Brain microvascular endothelial cell (primary cell): ENCODE results near the gene NCLN.

Experiments
- DNase-seq: peaks from one replicate; pipeline ENCODE4 v3.0.0-alpha.2; 2020
- H3K27ac ChIP-seq: fragments of 250-450 bp; sonication (Bioruptor Pico); 2 replicates; pipeline ENCODE4 v1.5.1; 2020; ENCODE audit warnings: mild to moderate bottlenecking, moderate library complexity
- H3K27me3 ChIP-seq: fragments of 250-450 bp; sonication (Bioruptor Pico); replicated peaks from 2 replicates; pipeline ENCODE4 v1.5.1; 2020; ENCODE audit warnings: mild to moderate bottlenecking
- H3K36me3 ChIP-seq: fragments of 250-450 bp; sonication (Bioruptor Pico); replicated peaks from 2 replicates; pipeline ENCODE4 v1.5.1; 2020; ENCODE audit warnings: mild to moderate bottlenecking
- H3K4me3 ChIP-seq: 2 replicates; pipeline ENCODE4 v1.5.1; 2011; ENCODE audit warnings: low read depth, mild to moderate bottlenecking, control low read depth, low read length, moderate library complexity
- CTCF ChIP-seq: IDR thresholded peaks from 2 replicates; pipeline ENCODE4 v1.5.1; 2011; ENCODE audit warnings: low read depth, mild to moderate bottlenecking, moderate library complexity, low read length, control low read depth, inconsistent platforms; ENCODE audit errors: missing control alignments
- in situ Hi-C: cut with HindIII; loops from 2 replicates; pipeline ENCODE4 v1.10.0; 2017; ENCODE audit warnings: low sequenced_read_pairs, low pct_ligation_motif_present

Gene NCLN

GRCh38 chr19:3160219-3160618, 25.5 kb upstream of the NCLN start:
- in situ Hi-C loops: no loop called here
- Histone ChIP-seq H3K4me3 (no peak overlapping the region), H3K27ac (no peak overlapping the region), H3K36me3 (no peaks in the 10 kb centered on the region), H3K27me3 (no peaks in the 10 kb centered on the region)
- DNase-seq: no peak
- TF ChIP-seq CTCF: no peak

- in situ Hi-C loops: no loop called here
- no peaks in the 10 kb centered on the region for H3K36me3 ChIP-seq
- peak; percentile 39 for DNase-seq
- H3K27ac ChIP-seq: no peak overlapping the region
- H3K27me3 ChIP-seq: no peaks in the 10 kb centered on the region
- H3K4me3 ChIP-seq: no peak overlapping the region
- TF ChIP-seq CTCF: no peak
These were observed 24.3 kb upstream of the NCLN start for GRCh38 chr19:3161453-3161852.

- in situ Hi-C loops: no loop called here
- DNase-seq: no peak
- TF ChIP-seq CTCF: no peak
- Histone ChIP-seq H3K4me3 (no peak overlapping the region), H3K27ac (no peak overlapping the region), H3K36me3 (no peaks in the 10 kb centered on the region), H3K27me3 (no peaks in the 10 kb centered on the region)
These were observed 23.1 kb upstream of the NCLN start for GRCh38 chr19:3162418-3163229.

- no peak overlapping the region for H3K4me3 ChIP-seq
- in situ Hi-C loops: no loop called here
- no peaks in the 10 kb centered on the region for H3K36me3 ChIP-seq
These were observed 22.4 kb upstream of the NCLN start for GRCh38 chr19:3163230-3163886.

GRCh38 chr19:3163943-3164342, 21.8 kb upstream of the NCLN start:
- in situ Hi-C loops: no loop called here
- no peak for TF ChIP-seq CTCF

More at GRCh38 chr19:3163230-3163886, 22.4 kb upstream of the NCLN start:
- peak; percentile 31 for DNase-seq
- H3K27me3 ChIP-seq: no peaks in the 10 kb centered on the region
- TF ChIP-seq CTCF: peak; percentile 98
- H3K27ac ChIP-seq: no peak overlapping the region

More at GRCh38 chr19:3163943-3164342, 21.8 kb upstream of the NCLN start:
- no peak for DNase-seq
- H3K27me3 ChIP-seq: no peaks in the 10 kb centered on the region
- H3K36me3 ChIP-seq: no peaks in the 10 kb centered on the region
- no peak overlapping the region for H3K4me3 ChIP-seq
- H3K27ac ChIP-seq: no peak overlapping the region
